Stomach (tissue), 9 donors: ENCODE data around the gene BBX. TPM values are rescaled to one million over a fixed set of nuclear protein-coding genes. Genes with fewer than 3 reads are reported as not detected.

Experiments used
- DNase-seq, 2 donors: peaks; one replicate each; pipeline versions ENCODE4 v3.0.0 to v3.0.0-alpha.2; 2013 to 2019
- H3K27ac ChIP-seq, 5 donors: fragments of 200-600 bp in 4 of 5; sonication (generic) in 4 of 5; one replicate each; pipeline ENCODE4 v1.5.1; 2013 to 2019; ENCODE audit warnings: mild to moderate bottlenecking in 1 of 5, moderate library complexity in 1 of 5
- H3K27me3 ChIP-seq, 3 donors: fragments of 200-600 bp; sonication (generic); one replicate each; pipeline ENCODE4 v1.5.1; 2017 to 2019; ENCODE audit warnings: mixed run types in 1 of 3
- H3K36me3 ChIP-seq, 4 donors: fragments of 200-600 bp; sonication (generic); 1 replicate in 3 of 4; 2 replicates in 1 of 4; pipeline ENCODE4 v1.5.1; 2016 to 2019
- H3K4me1 ChIP-seq, 4 donors: fragments of 200-600 bp; sonication (generic); one replicate each; pipeline ENCODE4 v1.5.1; 2016 to 2019
- H3K4me3 ChIP-seq, 4 donors: fragments of 200-600 bp; sonication (generic) in 3 of 4; one replicate each; pipeline ENCODE4 v1.5.1; 2016 to 2019; ENCODE audit warnings: mild to moderate bottlenecking in 1 of 4
- H3K9me3 ChIP-seq, 4 donors: fragments of 200-600 bp; sonication (generic); one replicate each; pipeline ENCODE4 v1.5.1; 2016 to 2019
- CTCF ChIP-seq, 7 experiments: fragments of 450-650 bp in 4 of 7; fragments of 200-600 bp in 3 of 7; sonication (generic) in 3 of 7; IDR thresholded peaks; one replicate each; pipeline ENCODE4 v1.5.1; 2016 to 2019; ENCODE audit warnings: antibody characterized with exemption in 7 of 7, control low read depth in 2 of 7, mild to moderate bottlenecking in 1 of 7
- EP300 ChIP-seq: sonication (generic); formaldehyde crosslinking; IDR thresholded peaks from one replicate; pipeline ENCODE4 v1.6.1; 2017; ENCODE audit warnings: antibody characterized with exemption
- POLR2A ChIP-seq, 4 donors: fragments of 450-650 bp; IDR thresholded peaks; one replicate each; pipeline ENCODE4 v1.6.1; 2016; ENCODE audit warnings: antibody characterized with exemption in 4 of 4, control low read depth in 2 of 4, mild to moderate bottlenecking in 1 of 4, moderate library complexity in 1 of 4
- POLR2AphosphoS5 ChIP-seq, 3 donors: sonication (generic); formaldehyde crosslinking; IDR thresholded peaks; one replicate each; pipeline ENCODE4 v1.6.1; 2016; ENCODE audit warnings: antibody characterized with exemption in 3 of 3
- WGBS, 5 donors: extraction: QIAGEN DNeasy Blood & Tissue Kit in 3 of 5; methylation state at CpG; one replicate each; pipeline versions ENCODE4 v1.1.5 to v1.1.7; 2013 to 2018; 5-methylcytosine and 5-hydroxymethylcytosine counted together
- intact Hi-C: fragments of 100-400 bp; cut with DNase I; formaldehyde crosslinking; loops from one replicate; pipeline ENCODE4 v1.15.1; 2023; ENCODE audit warnings: low total_unique reads
- polyA plus RNA-seq, 3 donors: library from polyadenylated mRNA; stranded (reverse); fragments of 200-250 nt; gene quantifications; one replicate each; pipeline ENCODE4 v1.2.3, GENCODE V29; 2013
- total RNA-seq, 5 donors: library from RNA; depleted of rRNA; stranded (reverse); fragments of >200 nt; gene quantifications; one replicate each; pipeline versions ENCODE4 v1.1.0 to v1.2.3, GENCODE V29; 2014 to 2016
- donor health status: healthy with polysubstance abuse.
- donor health status: Bipolar disorder and iron deficiency.
- donor health status: healthy.

Gene BBX
- total and polyA plus RNA-seq, 8 donors, result 4.6 to 81.1 (median 45.2) TPM

DNA sequence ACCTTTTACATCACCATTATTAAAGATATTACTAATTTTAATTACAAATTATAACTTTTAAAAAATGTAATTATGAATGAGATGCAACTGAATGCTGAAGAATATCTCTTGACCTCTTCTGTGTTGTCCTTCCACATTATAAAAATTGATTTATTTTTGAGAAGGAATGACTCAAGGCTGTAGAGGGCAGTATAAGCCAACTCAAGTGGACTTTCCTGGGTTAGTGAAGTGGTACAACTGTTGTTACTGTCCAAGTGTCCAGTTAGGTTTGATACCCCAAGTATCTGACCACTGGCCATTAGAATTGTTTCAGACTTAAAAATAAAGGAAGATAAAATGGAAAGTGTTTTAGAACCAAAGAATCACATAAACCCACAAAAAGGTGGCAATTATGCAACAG lies 51.9 kb downstream of the BBX start:
- peak in 1 of 2 donors; percentile 65 for DNase-seq
- peaks cover 0 to 8% (median 0%) of the 10 kb centered on the region in 4 donors for H3K36me3 ChIP-seq
- no peak overlapping the region for H3K27ac ChIP-seq
- H3K27me3 ChIP-seq, result no peaks in the 10 kb centered on the region
- intact Hi-C loops, result no loop called here
- H3K4me3 ChIP-seq, result no peak overlapping the region
- TF ChIP-seq POLR2A (IDR thresholded peaks at IDR 0.05), result no peak
- no peak for TF ChIP-seq EP300
- TF ChIP-seq POLR2AphosphoS5 (IDR thresholded peaks at IDR 0.05), result no peak
- TF ChIP-seq CTCF (IDR thresholded peaks at IDR 0.05), result peak in 2 of 7 experiments; percentile 18 to 39
- H3K4me1 ChIP-seq, result no peaks in the 10 kb centered on the region
- H3K9me3 ChIP-seq, result no peaks in the 10 kb centered on the region

DNA sequence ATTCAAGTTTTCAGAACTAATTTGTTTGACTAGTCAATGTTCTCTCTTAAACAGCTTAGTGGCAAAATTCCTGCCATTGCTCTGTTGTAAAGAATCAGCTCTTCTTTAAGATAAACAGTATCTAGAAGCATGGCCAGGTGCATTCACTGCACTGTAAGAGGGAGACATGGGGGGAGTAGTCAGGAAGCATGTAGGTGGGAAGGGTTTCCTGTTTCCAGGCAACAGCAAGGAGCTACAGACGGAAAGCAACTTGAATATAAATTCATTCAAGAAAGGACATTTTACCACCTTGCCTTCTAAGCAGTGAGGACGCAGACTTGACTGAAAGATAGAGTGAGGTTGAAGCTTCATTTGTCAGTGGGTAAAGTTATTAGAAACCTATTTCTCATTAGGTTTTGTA lies 55.3 kb downstream of the BBX start:
- intact Hi-C loops, result no loop called here
- WGBS, 5 donors, result 78 to 89% (median 85%) methylated on average over 2 of the region's 2 CpGs
- H3K27me3 ChIP-seq, result no peaks in the 10 kb centered on the region
- DNase-seq, result peak in 1 of 2 donors; percentile 20
- no peak for TF ChIP-seq CTCF (IDR thresholded peaks at IDR 0.05)
- no peak for TF ChIP-seq EP300
- TF ChIP-seq POLR2AphosphoS5 (IDR thresholded peaks at IDR 0.05), result no peak
- no peak for TF ChIP-seq POLR2A (IDR thresholded peaks at IDR 0.05)
- H3K4me3 ChIP-seq, result no peak overlapping the region
- peaks cover 0 to 6% (median 0%) of the 10 kb centered on the region in 4 donors for H3K4me1 ChIP-seq
- no peaks in the 10 kb centered on the region for H3K9me3 ChIP-seq
- H3K36me3 ChIP-seq, result peaks cover 0 to 8% (median 0%) of the 10 kb centered on the region in 4 donors
- no peak overlapping the region for H3K27ac ChIP-seq

DNA sequence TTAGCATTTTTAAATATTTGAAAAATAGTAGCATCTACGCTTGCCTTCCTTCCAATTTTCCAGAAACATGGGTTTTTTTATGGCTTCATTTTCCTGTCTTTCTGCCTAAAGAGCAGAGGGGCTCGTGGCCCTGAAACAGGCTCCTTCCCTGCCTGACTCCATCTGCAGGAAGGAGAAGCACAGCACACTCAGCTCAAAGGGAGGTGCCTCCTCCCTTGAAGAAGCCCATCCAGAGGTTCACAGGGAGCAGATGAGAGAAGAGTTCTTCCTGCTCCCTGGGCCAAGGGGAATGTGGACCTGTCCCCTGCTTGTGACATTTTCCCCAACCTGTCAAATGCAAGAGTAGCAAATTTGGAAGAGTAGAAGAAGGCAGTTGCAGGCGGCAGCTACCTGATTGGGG lies 55.8 kb downstream of the BBX start:
- intact Hi-C loops, result no loop called here
- H3K27me3 ChIP-seq, result no peaks in the 10 kb centered on the region
- no peaks in the 10 kb centered on the region for H3K9me3 ChIP-seq
- H3K36me3 ChIP-seq, result peaks cover 0 to 8% (median 0%) of the 10 kb centered on the region in 4 donors
- DNase-seq, result no peak
- WGBS, 5 donors, result 93 to 95% (median 94%) methylated on average over 3 of the region's 3 CpGs
- peaks cover 0 to 6% (median 0%) of the 10 kb centered on the region in 4 donors for H3K4me1 ChIP-seq
- TF ChIP-seq EP300 (no peak), POLR2AphosphoS5 (IDR thresholded peaks at IDR 0.05) (no peak), POLR2A (IDR thresholded peaks at IDR 0.05) (no peak), CTCF (IDR thresholded peaks at IDR 0.05) (no peak)
- H3K27ac ChIP-seq, result no peak overlapping the region
- H3K4me3 ChIP-seq, result no peak overlapping the region

- Histone ChIP-seq H3K4me3 (no peak overlapping the region), H3K4me1 (peaks cover 0 to 6% (median 0%) of the 10 kb centered on the region in 4 donors), H3K9me3 (no peaks in the 10 kb centered on the region), H3K36me3 (peaks cover 0 to 8% (median 0%) of the 10 kb centered on the region in 4 donors), H3K27ac (no peak overlapping the region), H3K27me3 (no peaks in the 10 kb centered on the region)
- intact Hi-C loops, result no loop called here
- WGBS, 5 donors, result 81 to 87% (median 86%) methylated on average over 4 of the region's 4 CpGs
- DNase-seq, result no peak
- TF ChIP-seq CTCF (IDR thresholded peaks at IDR 0.05) (no peak), EP300 (no peak), POLR2A (IDR thresholded peaks at IDR 0.05) (no peak), POLR2AphosphoS5 (IDR thresholded peaks at IDR 0.05) (no peak)
Observed at GRCh38 chr3:107579371-107579770, 56.6 kb downstream of the BBX start.
